ENCODE data around the gene C9.

Gene C9

GRCh38 chr5:39395521-39395920 is 31.2 kb upstream of the C9 start:
- no peaks in the 10 kb centered on the region for H3K36me3 Mint-ChIP-seq (ENCODE audit: insufficient read depth)
- no peaks in the 10 kb centered on the region for H3K9me3 Mint-ChIP-seq
- peaks cover 6 to 10% of the 10 kb centered on the region in 2 donors for H3K4me1 Mint-ChIP-seq (ENCODE audit: low read depth in 2 of 2)
- ATAC-seq (replicated peaks) (no peak), DNase-seq (no peak)
- H3K27me3 Mint-ChIP-seq: no peaks in the 10 kb centered on the region
- H3K27ac Mint-ChIP-seq: no peak overlapping the region
- no peak overlapping the region for H3K4me3 Mint-ChIP-seq

GRCh38 chr5:39394946-39395345 is 30.7 kb upstream of the C9 start:
- no peaks in the 10 kb centered on the region for H3K36me3 Mint-ChIP-seq (ENCODE audit: insufficient read depth)
- no peak overlapping the region for H3K4me3 Mint-ChIP-seq
- no peak overlapping the region for H3K27ac Mint-ChIP-seq
- no peak for DNase-seq
- peaks cover 4 to 10% of the 10 kb centered on the region in 2 donors for H3K4me1 Mint-ChIP-seq (ENCODE audit: low read depth in 2 of 2)
- no peak for ATAC-seq (replicated peaks)
- no peaks in the 10 kb centered on the region for H3K9me3 Mint-ChIP-seq
- no peaks in the 10 kb centered on the region for H3K27me3 Mint-ChIP-seq

GRCh38 chr5:39390945-39391344 is 26.6 kb upstream of the C9 start:
- Mint-ChIP-seq H3K36me3 (ENCODE audit: insufficient read depth) (no peaks in the 10 kb centered on the region), H3K9me3 (no peaks in the 10 kb centered on the region), H3K4me3 (no peak overlapping the region), H3K4me1 (ENCODE audit: low read depth in 2 of 2) (no peaks in the 10 kb centered on the region), H3K27ac (no peak overlapping the region), H3K27me3 (no peaks in the 10 kb centered on the region)
- ATAC-seq (replicated peaks) (no peak), DNase-seq (no peak)

- H3K4me1 Mint-ChIP-seq (ENCODE audit: low read depth in 2 of 2): no peaks in the 10 kb centered on the region
- no peak overlapping the region for H3K27ac Mint-ChIP-seq
- no peak overlapping the region for H3K4me3 Mint-ChIP-seq
- H3K9me3 Mint-ChIP-seq: no peaks in the 10 kb centered on the region
- DNase-seq (no peak), ATAC-seq (replicated peaks) (no peak)
- H3K36me3 Mint-ChIP-seq (ENCODE audit: insufficient read depth): no peaks in the 10 kb centered on the region
- peaks cover 0 to 11% of the 10 kb centered on the region in 2 donors for H3K27me3 Mint-ChIP-seq
These were observed 23.0 kb upstream of the C9 start for GRCh38 chr5:39387293-39387692.

- ATAC-seq (replicated peaks) (no peak), DNase-seq (no peak)
- Mint-ChIP-seq H3K4me3 (no peak overlapping the region), H3K27ac (no peak overlapping the region), H3K4me1 (ENCODE audit: low read depth in 2 of 2) (no peaks in the 10 kb centered on the region), H3K9me3 (no peaks in the 10 kb centered on the region), H3K36me3 (ENCODE audit: insufficient read depth) (no peaks in the 10 kb centered on the region), H3K27me3 (peaks cover 0 to 38% of the 10 kb centered on the region in 2 donors)
These were observed 20.0 kb upstream of the C9 start for GRCh38 chr5:39384271-39384670.

- Mint-ChIP-seq H3K4me3 (no peak overlapping the region), H3K36me3 (ENCODE audit: insufficient read depth) (no peaks in the 10 kb centered on the region), H3K27me3 (peaks cover 0 to 56% of the 10 kb centered on the region in 2 donors), H3K27ac (no peak overlapping the region), H3K9me3 (no peaks in the 10 kb centered on the region), H3K4me1 (ENCODE audit: low read depth in 2 of 2) (no peaks in the 10 kb centered on the region)
- DNase-seq (no peak), ATAC-seq (replicated peaks) (no peak)
These were observed 17.1 kb upstream of the C9 start for GRCh38 chr5:39381376-39381775.

GRCh38 chr5:39379693-39380092 is 15.4 kb upstream of the C9 start:
- H3K4me3 Mint-ChIP-seq: no peak overlapping the region
- ATAC-seq (replicated peaks): no peak
- peaks cover 0 to 58% of the 10 kb centered on the region in 2 donors for H3K27me3 Mint-ChIP-seq
- no peaks in the 10 kb centered on the region for H3K36me3 Mint-ChIP-seq (ENCODE audit: insufficient read depth)
- H3K9me3 Mint-ChIP-seq: no peaks in the 10 kb centered on the region
- no peak for DNase-seq
- H3K27ac Mint-ChIP-seq: no peak overlapping the region
- no peaks in the 10 kb centered on the region for H3K4me1 Mint-ChIP-seq (ENCODE audit: low read depth in 2 of 2)

- Mint-ChIP-seq H3K27ac (no peak overlapping the region), H3K4me1 (ENCODE audit: low read depth in 2 of 2) (peaks cover 0 to under 1% of the 10 kb centered on the region in 2 donors), H3K36me3 (ENCODE audit: insufficient read depth) (no peaks in the 10 kb centered on the region), H3K27me3 (peaks cover 0 to 51% of the 10 kb centered on the region in 2 donors), H3K9me3 (no peaks in the 10 kb centered on the region), H3K4me3 (no peak overlapping the region)
- no peak for DNase-seq
- no peak for ATAC-seq (replicated peaks)
These were observed 13.3 kb upstream of the C9 start for GRCh38 chr5:39377613-39378012.

- ATAC-seq (replicated peaks) (peak; percentile 52), DNase-seq (peak; percentile 13 to 50 (median 21))
- Mint-ChIP-seq H3K9me3 (no peaks in the 10 kb centered on the region), H3K27me3 (peaks cover 0 to 38% of the 10 kb centered on the region in 2 donors), H3K4me1 (ENCODE audit: low read depth in 2 of 2) (peaks cover 0 to 5% of the 10 kb centered on the region in 2 donors), H3K27ac (no peak overlapping the region), H3K4me3 (no peak overlapping the region), H3K36me3 (ENCODE audit: insufficient read depth) (no peaks in the 10 kb centered on the region)
These were observed 12.0 kb upstream of the C9 start for GRCh38 chr5:39376293-39376714.

GRCh38 chr5:39373791-39374190 is 9.5 kb upstream of the C9 start:
- H3K27me3 Mint-ChIP-seq: peaks cover 0 to 19% of the 10 kb centered on the region in 2 donors
- H3K4me1 Mint-ChIP-seq (ENCODE audit: low read depth in 2 of 2): peaks cover 0 to 14% of the 10 kb centered on the region in 2 donors
- H3K36me3 Mint-ChIP-seq (ENCODE audit: insufficient read depth): no peaks in the 10 kb centered on the region
- no peak overlapping the region for H3K4me3 Mint-ChIP-seq
- H3K9me3 Mint-ChIP-seq: no peaks in the 10 kb centered on the region
- DNase-seq (no peak), ATAC-seq (replicated peaks) (no peak)
- H3K27ac Mint-ChIP-seq: no peak overlapping the region

- Mint-ChIP-seq H3K9me3 (no peaks in the 10 kb centered on the region), H3K36me3 (ENCODE audit: insufficient read depth) (no peaks in the 10 kb centered on the region), H3K4me1 (ENCODE audit: low read depth in 2 of 2) (peaks cover 0 to 14% of the 10 kb centered on the region in 2 donors), H3K27ac (no peak overlapping the region), H3K4me3 (no peak overlapping the region), H3K27me3 (peaks cover 6 to 14% of the 10 kb centered on the region in 2 donors)
- ATAC-seq (replicated peaks): peak; percentile 47
- DNase-seq: no peak
These were observed 7.0 kb upstream of the C9 start for GRCh38 chr5:39371367-39371635.

GRCh38 chr5:39370555-39371366 is 6.5 kb upstream of the C9 start:
- DNase-seq (no peak), ATAC-seq (replicated peaks) (no peak)
- H3K36me3 Mint-ChIP-seq (ENCODE audit: insufficient read depth): no peaks in the 10 kb centered on the region
- H3K4me3 Mint-ChIP-seq: no peak overlapping the region
- peaks cover 6 to 18% of the 10 kb centered on the region in 2 donors for H3K27me3 Mint-ChIP-seq
- H3K4me1 Mint-ChIP-seq (ENCODE audit: low read depth in 2 of 2): peaks cover 0 to 14% of the 10 kb centered on the region in 2 donors
- no peak overlapping the region for H3K27ac Mint-ChIP-seq
- no peaks in the 10 kb centered on the region for H3K9me3 Mint-ChIP-seq

- peaks cover 6 to 21% of the 10 kb centered on the region in 2 donors for H3K27me3 Mint-ChIP-seq
- H3K27ac Mint-ChIP-seq: no peak overlapping the region
- DNase-seq: no peak
- no peaks in the 10 kb centered on the region for H3K36me3 Mint-ChIP-seq (ENCODE audit: insufficient read depth)
- no peak overlapping the region for H3K4me3 Mint-ChIP-seq
- ATAC-seq (replicated peaks): no peak
- H3K4me1 Mint-ChIP-seq (ENCODE audit: low read depth in 2 of 2): peaks cover 0 to 14% of the 10 kb centered on the region in 2 donors
- no peaks in the 10 kb centered on the region for H3K9me3 Mint-ChIP-seq
These were observed 5.0 kb upstream of the C9 start for GRCh38 chr5:39369123-39369815.

GRCh38 chr5:39368116-39368515 is 3.8 kb upstream of the C9 start:
- Mint-ChIP-seq H3K27ac (no peak overlapping the region), H3K9me3 (no peaks in the 10 kb centered on the region), H3K4me1 (ENCODE audit: low read depth in 2 of 2) (peaks cover 0 to 14% of the 10 kb centered on the region in 2 donors), H3K36me3 (ENCODE audit: insufficient read depth) (no peaks in the 10 kb centered on the region), H3K4me3 (no peak overlapping the region), H3K27me3 (peaks cover 6 to 25% of the 10 kb centered on the region in 2 donors)
- DNase-seq (no peak), ATAC-seq (replicated peaks) (no peak)
